Breast epithelium (tissue), 4 donors: Measurements from ENCODE around the gene WNT2B. TPM values are rescaled to one million over a fixed set of nuclear protein-coding genes. Genes with fewer than 3 reads are reported as not detected.

Experiments
- DNase-seq, 2 donors: peaks; one replicate each; pipeline ENCODE4 v3.0.0-alpha.2; 2019; ENCODE audit warnings: low spot score in 2 of 2
- H3K27ac ChIP-seq, 2 donors: fragments of 200-600 bp; sonication (generic) in 1 of 2; one replicate each; pipeline ENCODE4 v1.5.1; 2016 to 2019; ENCODE audit warnings: mild to moderate bottlenecking in 1 of 2
- H3K27me3 ChIP-seq, 2 donors: fragments of 200-600 bp; sonication (generic) in 1 of 2; one replicate each; pipeline versions ENCODE4 v1.5.1 to v1.6.0; 2017 to 2019; ENCODE audit warnings: control low read depth in 1 of 2, mild to moderate bottlenecking in 1 of 2
- H3K36me3 ChIP-seq: fragments of 200-600 bp; one replicate; pipeline ENCODE4 v1.5.1; 2019
- H3K4me1 ChIP-seq, 2 donors: fragments of 200-600 bp; sonication (generic); one replicate each; pipeline ENCODE4 v1.5.1; 2016 to 2019; ENCODE audit warnings: control low read depth in 1 of 2
- H3K4me3 ChIP-seq, 3 donors: fragments of 200-600 bp; sonication (generic); 1 replicate in 2 of 3; 2 replicates in 1 of 3; pipeline ENCODE4 v1.5.1; 2016 to 2019; ENCODE audit warnings: mild to moderate bottlenecking in 3 of 3, moderate library complexity in 2 of 3
- H3K9me3 ChIP-seq, 2 donors: fragments of 200-600 bp; sonication (generic) in 1 of 2; one replicate each; pipeline ENCODE4 v1.5.1; 2016 to 2019; ENCODE audit warnings: control low read depth in 1 of 2
- CTCF ChIP-seq, 3 donors: fragments of 450-650 bp; IDR thresholded peaks; one replicate each; pipeline ENCODE4 v1.5.1; 2016 to 2017; ENCODE audit warnings: antibody characterized with exemption in 3 of 3, mild to moderate bottlenecking in 3 of 3, moderate library complexity in 3 of 3
- POLR2A ChIP-seq: fragments of 450-650 bp; IDR thresholded peaks from one replicate; pipeline ENCODE4 v1.6.1; 2016; ENCODE audit warnings: antibody characterized with exemption, mild to moderate bottlenecking, moderate library complexity
- POLR2AphosphoS5 ChIP-seq, 3 donors: sonication (generic); formaldehyde crosslinking; IDR thresholded peaks; one replicate each; pipeline ENCODE4 v1.6.1; 2017; ENCODE audit warnings: antibody characterized with exemption in 3 of 3
- intact Hi-C: fragments of 100-400 bp; cut with DNase I; formaldehyde crosslinking; loops from one replicate; pipeline ENCODE4 v1.15.1; 2023; ENCODE audit warnings: low total_unique reads
- total RNA-seq, 3 donors: library from RNA; depleted of rRNA; stranded (reverse); fragments of >200 nt; gene quantifications; one replicate each; pipeline ENCODE4 v1.1.0, GENCODE V29; 2016

WNT2B gene
- total RNA-seq, 3 donors from 2014 or later, result 2.9 to 6.1 (median 6.0) TPM

GRCh38 chr1:112544751-112545150 is 36.0 kb downstream of the WNT2B start:
- Histone ChIP-seq H3K27me3 (no peaks in the 10 kb centered on the region), H3K4me3 (no peak overlapping the region), H3K36me3 (no peaks in the 10 kb centered on the region), H3K27ac (no peak overlapping the region), H3K4me1 (no peaks in the 10 kb centered on the region), H3K9me3 (no peaks in the 10 kb centered on the region)
- intact Hi-C loops, result no loop called here
- TF ChIP-seq POLR2A (no peak), CTCF (IDR thresholded peaks at IDR 0.05) (no peak), POLR2AphosphoS5 (IDR thresholded peaks at IDR 0.05) (no peak)
- no peak for DNase-seq

GRCh38 chr1:112546076-112546475 is 37.3 kb downstream of the WNT2B start:
- Histone ChIP-seq H3K27ac (no peak overlapping the region), H3K36me3 (no peaks in the 10 kb centered on the region), H3K4me3 (no peak overlapping the region), H3K4me1 (no peaks in the 10 kb centered on the region), H3K9me3 (no peaks in the 10 kb centered on the region), H3K27me3 (no peaks in the 10 kb centered on the region)
- TF ChIP-seq CTCF (IDR thresholded peaks at IDR 0.05) (no peak), POLR2A (no peak), POLR2AphosphoS5 (IDR thresholded peaks at IDR 0.05) (no peak)
- DNase-seq, result no peak
- intact Hi-C loops, result no loop called here

GRCh38 chr1:112548547-112548946 is 39.8 kb downstream of the WNT2B start:
- DNase-seq, result no peak
- H3K27ac ChIP-seq, result no peak overlapping the region
- H3K4me3 ChIP-seq, result no peak overlapping the region
- TF ChIP-seq CTCF (IDR thresholded peaks at IDR 0.05) (no peak), POLR2AphosphoS5 (IDR thresholded peaks at IDR 0.05) (no peak), POLR2A (no peak)
- no peaks in the 10 kb centered on the region for H3K36me3 ChIP-seq
- no peaks in the 10 kb centered on the region for H3K9me3 ChIP-seq
- H3K4me1 ChIP-seq, result no peaks in the 10 kb centered on the region
- H3K27me3 ChIP-seq, result no peaks in the 10 kb centered on the region
- intact Hi-C loops, result no loop called here

GRCh38 chr1:112549590-112549989 is 40.8 kb downstream of the WNT2B start:
- no peaks in the 10 kb centered on the region for H3K27me3 ChIP-seq
- no peaks in the 10 kb centered on the region for H3K4me1 ChIP-seq
- no peak overlapping the region for H3K27ac ChIP-seq
- no peak for DNase-seq
- no peaks in the 10 kb centered on the region for H3K9me3 ChIP-seq
- no peaks in the 10 kb centered on the region for H3K36me3 ChIP-seq
- no peak overlapping the region for H3K4me3 ChIP-seq
- TF ChIP-seq POLR2AphosphoS5 (IDR thresholded peaks at IDR 0.05), result no peak
- no peak for TF ChIP-seq POLR2A
- TF ChIP-seq CTCF (IDR thresholded peaks at IDR 0.05), result no peak
- intact Hi-C loops, result no loop called here

GRCh38 chr1:112554411-112554810 is 45.6 kb downstream of the WNT2B start:
- Histone ChIP-seq H3K36me3 (no peaks in the 10 kb centered on the region), H3K27me3 (no peaks in the 10 kb centered on the region), H3K9me3 (no peaks in the 10 kb centered on the region), H3K4me3 (no peak overlapping the region), H3K4me1 (no peaks in the 10 kb centered on the region), H3K27ac (no peak overlapping the region)
- no peak for DNase-seq
- intact Hi-C loops, result loop anchor here (2.0 kb wide), 1 partner anchor 52 kb away; no protein-coding TSS in a partner anchor
- TF ChIP-seq CTCF (IDR thresholded peaks at IDR 0.05) (no peak), POLR2A (no peak), POLR2AphosphoS5 (IDR thresholded peaks at IDR 0.05) (no peak)
